Measurements from ENCODE around the gene KDM2A.

KDM2A gene

GRCh38 chr11:67306769-67307544 lies 187.9 kb downstream of the KDM2A start:
- DNase-seq, result no peak

- DNase-seq, result no peak
These were observed 188.5 kb downstream of the KDM2A start for GRCh38 chr11:67307545-67308001.

Measured in bone marrow (tissue), 2 donors.